ENCODE results near the gene PITHD1.

DNA sequence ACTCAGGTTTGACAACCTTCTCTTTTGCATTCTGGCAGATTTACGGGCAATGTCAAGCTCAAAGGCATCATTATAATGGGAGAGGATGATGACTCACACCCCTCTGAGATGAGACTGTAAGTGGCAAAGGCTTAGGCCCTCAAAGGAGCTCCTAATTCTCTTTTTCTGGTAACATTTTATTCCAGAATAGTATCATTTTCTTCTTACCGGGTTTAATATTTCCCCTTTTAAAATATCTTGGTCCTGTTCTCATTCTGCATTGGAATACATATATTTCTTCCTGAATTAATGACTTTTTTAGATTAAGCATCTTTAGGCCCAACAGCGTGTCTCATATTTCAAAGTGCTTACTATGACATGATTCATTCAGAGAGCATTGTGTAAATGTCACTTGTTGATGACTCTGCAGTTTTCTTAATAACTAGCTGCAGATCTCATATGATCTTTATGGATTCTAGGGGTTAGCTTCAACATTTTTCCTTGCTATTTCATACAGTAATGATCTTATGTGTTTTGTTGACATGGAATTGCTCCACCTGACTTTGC is 1.7 kb downstream of the PITHD1 start:
- TF ChIP-seq, protein P1, sequence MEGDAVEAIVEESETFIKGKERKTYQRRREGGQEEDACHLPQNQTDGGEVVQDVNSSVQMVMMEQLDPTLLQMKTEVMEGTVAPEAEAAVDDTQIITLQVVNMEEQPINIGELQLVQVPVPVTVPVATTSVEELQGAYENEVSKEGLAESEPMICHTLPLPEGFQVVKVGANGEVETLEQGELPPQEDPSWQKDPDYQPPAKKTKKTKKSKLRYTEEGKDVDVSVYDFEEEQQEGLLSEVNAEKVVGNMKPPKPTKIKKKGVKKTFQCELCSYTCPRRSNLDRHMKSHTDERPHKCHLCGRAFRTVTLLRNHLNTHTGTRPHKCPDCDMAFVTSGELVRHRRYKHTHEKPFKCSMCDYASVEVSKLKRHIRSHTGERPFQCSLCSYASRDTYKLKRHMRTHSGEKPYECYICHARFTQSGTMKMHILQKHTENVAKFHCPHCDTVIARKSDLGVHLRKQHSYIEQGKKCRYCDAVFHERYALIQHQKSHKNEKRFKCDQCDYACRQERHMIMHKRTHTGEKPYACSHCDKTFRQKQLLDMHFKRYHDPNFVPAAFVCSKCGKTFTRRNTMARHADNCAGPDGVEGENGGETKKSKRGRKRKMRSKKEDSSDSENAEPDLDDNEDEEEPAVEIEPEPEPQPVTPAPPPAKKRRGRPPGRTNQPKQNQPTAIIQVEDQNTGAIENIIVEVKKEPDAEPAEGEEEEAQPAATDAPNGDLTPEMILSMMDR (IDR thresholded peaks at IDR 0.05), result no peak
- TF ChIP-seq EP300 (IDR thresholded peaks at IDR 0.05), result no peak

Measured in upper lobe of left lung (tissue), 4 donors.